ENCODE data around the gene MMGT1.
"Not testable (repeated sequence)": the region's sequence is repeated elsewhere in the genome, so short reads cannot be mapped to it uniquely, and the experiment has no call there.

MMGT1 gene

DNA sequence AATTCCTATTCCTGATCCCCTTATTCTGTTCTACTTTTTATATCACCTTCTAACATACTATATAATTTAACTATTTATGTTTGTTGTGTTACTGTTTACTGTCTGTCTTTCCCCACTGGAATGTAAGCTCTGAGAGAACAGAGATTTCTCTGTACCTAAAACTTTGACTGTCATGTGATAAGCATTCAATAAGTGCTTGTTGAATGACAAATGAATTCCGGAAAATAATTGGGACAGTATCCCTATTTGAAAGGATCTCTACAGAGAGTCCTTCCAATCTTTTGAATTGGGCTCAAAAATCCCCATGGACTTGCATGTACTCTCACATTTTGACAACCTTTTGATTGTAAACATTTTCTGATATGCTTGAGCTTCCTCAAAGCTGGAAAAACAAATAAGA, 1.6 kb upstream of the MMGT1 start:
- H3K36me3 Mint-ChIP-seq (ENCODE audit: low read depth), result no peaks in the 10 kb centered on the region
- peaks cover 25% of the 10 kb centered on the region for H3K4me1 Mint-ChIP-seq (ENCODE audit: low read depth)
- H3K9me3 Mint-ChIP-seq, result no peaks in the 10 kb centered on the region
- no peak overlapping the region for H3K27ac Mint-ChIP-seq
- no peak overlapping the region for H3K4me3 Mint-ChIP-seq
- no peaks in the 10 kb centered on the region for H3K27me3 Mint-ChIP-seq (ENCODE audit: low read depth)

DNA sequence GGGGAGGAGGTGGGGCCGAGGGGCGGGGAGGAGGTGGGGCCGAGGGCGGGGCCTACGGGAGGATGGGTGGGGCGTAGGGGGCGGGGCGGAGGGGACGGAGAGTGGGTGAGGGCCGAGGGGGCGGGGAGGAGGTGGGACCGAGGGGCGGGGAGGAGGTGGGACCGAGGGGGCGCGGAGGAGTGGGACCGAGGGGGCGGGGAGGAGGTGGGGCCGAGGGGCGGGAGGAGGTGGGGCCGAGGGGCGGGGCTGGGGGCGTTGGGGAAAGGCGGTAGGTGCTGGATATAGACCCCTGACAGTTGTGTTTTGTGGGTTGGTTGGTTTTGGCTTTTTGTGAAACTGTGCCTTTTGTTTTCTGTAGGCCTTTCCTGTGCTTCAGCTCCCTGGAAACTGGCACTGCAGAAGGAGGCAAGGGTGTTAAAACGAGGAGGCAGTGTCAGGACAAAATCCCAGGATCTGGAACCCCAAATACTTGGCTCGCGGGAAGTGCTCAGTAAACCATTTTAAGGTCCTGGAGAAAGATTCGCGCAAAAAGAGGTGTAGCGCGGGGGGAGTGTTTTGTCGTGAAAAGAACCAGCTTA, 580 bp upstream of the MMGT1 start:
- peaks cover 25% of the 10 kb centered on the region for H3K4me1 Mint-ChIP-seq (ENCODE audit: low read depth)
- no peaks in the 10 kb centered on the region for H3K36me3 Mint-ChIP-seq (ENCODE audit: low read depth)
- peak overlapping the region; percentile 8 for H3K27ac Mint-ChIP-seq
- H3K4me3 Mint-ChIP-seq, result peak overlapping the region; percentile 71
- no peaks in the 10 kb centered on the region for H3K27me3 Mint-ChIP-seq (ENCODE audit: low read depth)
- no peaks in the 10 kb centered on the region for H3K9me3 Mint-ChIP-seq

DNA sequence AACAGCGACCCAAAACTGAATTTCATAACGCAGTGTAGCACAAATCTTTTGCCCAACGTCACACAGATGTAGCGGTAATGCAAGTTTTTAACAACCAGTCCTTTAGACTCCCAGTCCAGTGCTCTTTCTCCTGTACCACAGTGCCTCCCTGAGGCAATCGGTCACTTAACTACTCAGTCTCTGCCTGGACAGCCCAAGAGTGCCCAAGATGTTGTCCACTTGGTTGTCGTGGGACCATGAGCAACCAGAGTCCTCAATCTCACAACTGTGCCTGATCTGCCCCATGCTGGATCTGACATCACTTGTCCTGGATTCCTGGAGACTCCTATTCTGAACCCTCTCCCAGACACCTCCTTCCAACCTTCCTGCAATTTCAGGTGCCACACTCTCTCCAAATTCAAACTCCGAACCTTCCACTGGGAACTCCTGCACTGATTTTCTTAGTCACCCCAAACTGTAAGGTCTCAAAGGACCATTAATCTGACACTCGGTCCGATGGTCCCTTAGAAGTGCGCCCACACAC, 702 bp downstream of the MMGT1 start:
- H3K27ac Mint-ChIP-seq, result peak overlapping the region; percentile 99

DNA sequence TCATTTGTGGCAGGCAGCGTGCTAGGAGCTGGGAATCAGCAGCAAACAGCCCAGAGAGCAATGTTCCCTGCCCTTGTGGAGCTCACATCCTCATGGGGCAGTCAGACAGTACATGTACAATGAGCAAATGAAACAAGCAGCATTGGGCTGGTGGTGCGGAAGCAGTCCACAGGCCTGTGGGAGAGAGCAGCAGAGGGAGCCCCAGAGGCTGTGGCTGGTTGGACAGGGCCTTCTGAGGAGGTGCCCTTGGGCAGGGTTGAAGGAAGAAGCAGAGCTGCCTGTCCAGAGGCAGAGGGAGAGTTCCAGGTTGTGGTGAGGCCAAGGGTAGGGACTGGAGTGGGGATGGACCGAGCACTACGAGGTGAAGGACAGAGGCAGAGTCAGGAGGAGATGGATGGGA, 22.5 kb downstream of the MMGT1 start:
- Mint-ChIP-seq H3K36me3 (ENCODE audit: low read depth) (no peaks in the 10 kb centered on the region), H3K9me3 (no peaks in the 10 kb centered on the region), H3K4me3 (no peak overlapping the region), H3K4me1 (ENCODE audit: low read depth) (no peaks in the 10 kb centered on the region), H3K27ac (no peak overlapping the region), H3K27me3 (ENCODE audit: low read depth) (no peaks in the 10 kb centered on the region)

More for the DNA sequence above, 702 bp downstream of the MMGT1 start:
- H3K9me3 Mint-ChIP-seq, result no peaks in the 10 kb centered on the region
- H3K27me3 Mint-ChIP-seq (ENCODE audit: low read depth), result no peaks in the 10 kb centered on the region
- peaks cover 25% of the 10 kb centered on the region for H3K4me1 Mint-ChIP-seq (ENCODE audit: low read depth)
- no peaks in the 10 kb centered on the region for H3K36me3 Mint-ChIP-seq (ENCODE audit: low read depth)
- peak overlapping the region; percentile 99 for H3K4me3 Mint-ChIP-seq

DNA sequence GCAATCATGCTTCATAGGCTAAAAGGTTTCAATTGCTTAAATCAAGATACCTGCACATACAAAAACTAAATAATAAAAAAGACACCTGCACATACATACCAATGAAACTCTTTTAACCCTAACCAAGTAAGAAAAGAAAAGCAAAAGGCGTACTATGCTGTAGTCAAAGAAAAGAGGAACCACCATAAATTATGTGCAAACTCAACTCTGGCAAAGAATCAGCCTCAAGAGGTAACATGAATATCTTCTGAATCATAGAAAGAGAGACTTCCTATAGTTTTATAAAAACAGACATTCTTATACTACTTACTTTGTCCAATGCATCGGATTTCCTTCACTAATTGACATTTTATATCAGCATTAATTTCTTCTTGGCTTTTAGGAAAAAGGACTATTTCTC, 29.3 kb downstream of the MMGT1 start:
- no peaks in the 10 kb centered on the region for H3K27me3 Mint-ChIP-seq (ENCODE audit: low read depth)
- H3K4me3 Mint-ChIP-seq, result no peak overlapping the region
- H3K27ac Mint-ChIP-seq, result no peak overlapping the region
- no peaks in the 10 kb centered on the region for H3K4me1 Mint-ChIP-seq (ENCODE audit: low read depth)
- H3K36me3 Mint-ChIP-seq (ENCODE audit: low read depth), result peaks cover 2% of the 10 kb centered on the region
- H3K9me3 Mint-ChIP-seq, result no peaks in the 10 kb centered on the region

DNA sequence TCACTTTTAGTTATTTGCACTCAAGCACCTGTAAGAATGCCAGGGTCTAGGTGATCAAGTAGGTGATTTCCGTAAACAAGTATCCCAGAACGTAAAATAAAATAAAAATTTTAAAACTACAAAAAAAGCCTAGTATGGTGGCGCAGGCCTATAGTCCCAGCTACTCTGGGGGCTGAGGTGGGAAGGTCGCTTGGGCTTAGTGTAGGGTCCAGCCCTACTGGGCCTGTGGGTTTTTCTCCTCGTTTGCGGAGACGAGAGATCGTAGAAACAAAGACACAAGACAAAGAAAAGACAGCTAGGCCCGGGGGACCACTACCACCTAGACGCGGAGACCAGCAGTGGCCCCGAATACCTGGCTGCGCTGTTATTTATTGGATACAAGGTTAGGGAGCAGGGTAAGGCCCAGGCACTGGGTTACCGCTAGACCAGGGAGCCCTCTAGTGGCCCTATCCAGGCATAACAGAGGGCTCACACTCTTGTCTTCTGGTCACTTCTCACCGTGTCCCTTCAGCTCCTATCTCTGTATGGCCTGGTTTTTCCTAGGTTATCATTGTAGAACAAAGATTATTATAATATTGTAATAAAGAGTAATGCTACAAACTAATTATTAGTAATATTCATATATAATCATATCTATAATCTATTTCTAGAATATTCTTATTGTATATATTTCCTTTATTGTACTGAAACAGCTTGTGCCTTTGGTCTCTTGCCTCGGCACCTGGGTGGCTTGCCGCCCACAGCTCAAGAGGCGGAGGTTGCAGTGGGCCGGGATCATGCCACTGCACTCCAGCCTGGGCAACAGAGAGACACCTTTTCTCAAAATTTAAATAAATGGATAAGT, 41.9 kb downstream of the MMGT1 start:
- no peaks in the 10 kb centered on the region for H3K36me3 Mint-ChIP-seq (ENCODE audit: low read depth)
- H3K27me3 Mint-ChIP-seq (ENCODE audit: low read depth), result no peaks in the 10 kb centered on the region

DNA sequence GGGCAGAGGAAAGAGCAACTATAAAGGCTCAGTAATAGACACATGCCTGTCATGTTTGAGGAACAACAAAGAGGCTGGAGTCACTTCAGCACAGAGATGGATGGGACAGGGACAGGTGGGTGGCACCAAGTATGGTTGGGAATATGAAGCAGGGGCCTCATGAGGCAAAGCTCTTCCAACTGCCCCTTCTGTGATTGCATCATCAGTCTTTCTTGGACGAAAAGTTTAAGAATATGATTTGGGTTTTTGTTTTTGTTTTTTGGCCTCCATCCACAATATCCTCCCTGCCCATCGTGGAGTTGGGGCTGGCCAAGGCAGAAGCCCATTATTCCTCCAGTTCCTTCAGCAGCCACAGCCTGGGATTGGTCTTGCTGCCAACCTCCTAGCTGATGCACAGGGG, 45.9 kb downstream of the MMGT1 start:
- H3K27me3 Mint-ChIP-seq (ENCODE audit: low read depth), result no peaks in the 10 kb centered on the region

More for the DNA sequence above, 41.9 kb downstream of the MMGT1 start:
- H3K4me1 Mint-ChIP-seq (ENCODE audit: low read depth), result no peaks in the 10 kb centered on the region
- no peak overlapping the region for H3K4me3 Mint-ChIP-seq
- H3K27ac Mint-ChIP-seq, result no peak overlapping the region
- no peaks in the 10 kb centered on the region for H3K9me3 Mint-ChIP-seq

DNA sequence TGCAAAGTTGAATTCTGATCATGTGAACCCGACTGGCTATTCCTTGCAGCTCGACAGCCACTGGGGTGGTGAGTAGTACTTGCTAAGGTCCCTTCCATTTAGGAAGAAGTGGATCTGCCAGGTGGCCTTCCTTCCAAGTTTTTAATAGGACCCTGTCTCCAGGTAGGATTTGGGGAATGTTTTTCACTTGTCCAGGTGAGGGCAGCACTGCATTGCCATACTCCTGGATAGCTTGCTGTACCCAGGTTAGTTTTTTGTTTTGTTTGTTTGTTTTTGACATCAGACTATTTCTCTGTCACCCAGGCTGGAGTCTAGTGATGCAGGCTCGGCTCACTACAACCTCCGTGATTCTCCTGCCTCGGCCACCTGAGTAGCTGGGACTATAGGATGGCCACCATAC, 50.4 kb downstream of the MMGT1 start:
- Mint-ChIP-seq H3K4me1 (ENCODE audit: low read depth) (no peaks in the 10 kb centered on the region), H3K9me3 (no peaks in the 10 kb centered on the region), H3K27ac (no peak overlapping the region), H3K36me3 (ENCODE audit: low read depth) (no peaks in the 10 kb centered on the region), H3K4me3 (no peak overlapping the region), H3K27me3 (ENCODE audit: low read depth) (no peaks in the 10 kb centered on the region)

More for the DNA sequence above, 45.9 kb downstream of the MMGT1 start:
- H3K9me3 Mint-ChIP-seq, result no peaks in the 10 kb centered on the region
- H3K36me3 Mint-ChIP-seq (ENCODE audit: low read depth), result no peaks in the 10 kb centered on the region
- H3K4me1 Mint-ChIP-seq (ENCODE audit: low read depth), result no peaks in the 10 kb centered on the region
- no peak overlapping the region for H3K27ac Mint-ChIP-seq
- H3K4me3 Mint-ChIP-seq, result no peak overlapping the region

DNA sequence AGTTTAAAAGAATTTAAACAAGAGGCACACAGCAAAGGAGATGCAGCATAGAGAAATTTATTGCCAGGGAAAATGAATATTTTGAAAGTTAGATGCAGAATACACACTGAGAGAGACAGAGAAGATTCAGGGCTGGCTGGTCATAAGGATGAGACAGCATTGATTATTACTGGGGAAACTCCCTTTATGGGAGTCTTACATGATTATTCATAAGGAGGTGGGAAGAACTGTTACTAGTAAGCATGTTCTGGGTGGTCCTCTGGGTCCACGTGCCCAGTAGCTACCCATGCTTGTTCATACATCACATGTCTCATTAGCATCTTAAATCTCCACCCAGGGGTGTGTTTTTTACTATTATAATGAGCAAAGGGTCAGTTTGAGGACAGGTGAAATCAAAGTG, 53.3 kb downstream of the MMGT1 start:
- not testable (repeated sequence) for H3K9me3 Mint-ChIP-seq; H3K4me1 Mint-ChIP-seq (ENCODE audit: low read depth); H3K27me3 Mint-ChIP-seq (ENCODE audit: low read depth); H3K36me3 Mint-ChIP-seq (ENCODE audit: low read depth); H3K27ac Mint-ChIP-seq; H3K4me3 Mint-ChIP-seq

DNA sequence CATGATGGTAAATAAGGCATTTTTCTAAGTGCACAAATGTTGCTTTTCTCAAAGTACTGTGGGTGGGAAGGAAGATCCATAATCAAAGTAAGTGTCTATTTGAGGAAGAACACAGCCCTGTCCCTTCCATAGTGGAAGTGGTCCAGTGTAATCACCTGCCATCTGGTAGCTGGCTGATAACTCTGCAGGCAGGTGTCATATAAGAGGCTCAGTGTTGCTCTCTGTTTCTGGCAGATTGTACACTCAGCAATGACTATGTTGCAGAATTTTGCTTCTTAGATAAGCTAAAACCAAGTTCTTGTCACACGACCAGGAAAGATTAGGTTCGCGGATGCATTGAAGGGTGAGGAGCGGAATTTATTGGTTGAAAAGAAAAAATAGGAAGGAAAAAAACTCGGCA, 59.4 kb downstream of the MMGT1 start:
- Mint-ChIP-seq H3K27me3 (ENCODE audit: low read depth) (no peaks in the 10 kb centered on the region), H3K36me3 (ENCODE audit: low read depth) (no peaks in the 10 kb centered on the region), H3K27ac (no peak overlapping the region), H3K4me1 (ENCODE audit: low read depth) (no peaks in the 10 kb centered on the region), H3K4me3 (no peak overlapping the region), H3K9me3 (no peaks in the 10 kb centered on the region)

Measured in T-helper 1 cell treated with Interleukin-12 subunit alpha and Interleukin-12 subunit beta and Interleukin-4 antibody, amounts not matched to agents 30 μg/mL and 1 μg/mL, for 36 hours (primary cell).